8988T (cell line): ENCODE data around the gene FAM72B.
"Not testable (repeated sequence)": the region's sequence is repeated elsewhere in the genome, so short reads cannot be mapped to it uniquely, and the experiment has no call there.

Source experiments
- DNase-seq: peaks from one replicate; pipeline ENCODE4 v3.0.0; 2011

Gene FAM72B

DNA sequence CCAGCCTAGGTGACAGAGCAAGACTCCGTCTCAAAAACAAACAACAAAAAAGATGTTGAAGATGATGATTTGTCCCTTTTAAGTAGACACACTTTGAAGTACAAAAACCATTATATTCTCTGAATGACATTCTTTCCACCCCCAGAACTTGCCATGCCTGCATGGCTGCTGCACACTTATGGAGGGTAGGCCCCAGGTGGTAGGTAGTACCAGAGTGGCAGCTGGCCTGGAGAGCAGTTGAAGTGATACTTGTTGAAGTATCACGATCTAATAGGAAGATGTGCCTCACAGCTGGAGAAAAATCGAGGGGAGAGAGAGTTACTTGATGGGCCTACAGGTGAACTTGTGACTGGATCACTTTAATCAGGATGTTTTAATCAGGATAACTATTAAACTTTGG, 15.6 kb upstream of the FAM72B start:
- DNase-seq = not testable (repeated sequence)

DNA sequence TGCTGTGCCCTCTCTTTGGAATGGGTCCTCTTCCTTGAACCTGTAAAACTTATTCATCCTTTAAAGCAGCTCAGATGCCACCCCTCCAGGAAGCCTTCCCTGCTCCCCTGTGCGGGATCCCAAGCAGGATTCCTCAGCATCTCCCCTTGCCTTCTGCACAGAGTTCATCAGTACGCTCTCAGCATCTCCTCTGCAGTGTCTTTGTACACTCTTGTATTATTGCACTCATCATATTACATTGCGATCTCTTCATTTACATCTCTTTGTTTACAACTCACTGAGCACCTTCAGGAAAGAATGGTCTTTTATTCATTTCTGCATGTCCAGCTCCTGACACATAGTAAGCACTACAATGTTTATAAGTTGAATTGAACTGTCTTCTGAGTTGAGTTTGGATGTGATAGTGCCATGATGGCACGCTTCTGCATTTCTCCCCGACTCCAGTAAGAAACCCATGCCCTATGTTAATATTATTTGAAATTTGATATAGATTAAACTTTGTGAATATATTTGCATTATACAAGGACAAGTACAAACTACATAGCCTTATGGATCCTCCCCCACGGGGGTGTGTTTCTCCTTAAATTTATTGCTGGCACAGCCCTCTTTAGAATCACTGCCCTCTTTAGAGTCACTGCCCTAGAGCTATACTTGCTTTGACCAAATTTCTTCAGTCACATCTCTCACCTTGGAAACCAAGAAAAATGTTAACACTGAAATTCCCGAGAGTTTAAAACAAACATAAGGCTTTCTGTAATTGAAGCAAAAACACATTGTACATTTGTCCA, 13.1 kb upstream of the FAM72B start:
- not testable (repeated sequence) for DNase-seq

GRCh38 chr1:121192512-121192911, 8.4 kb upstream of the FAM72B start:
- not testable (repeated sequence) for DNase-seq

DNA sequence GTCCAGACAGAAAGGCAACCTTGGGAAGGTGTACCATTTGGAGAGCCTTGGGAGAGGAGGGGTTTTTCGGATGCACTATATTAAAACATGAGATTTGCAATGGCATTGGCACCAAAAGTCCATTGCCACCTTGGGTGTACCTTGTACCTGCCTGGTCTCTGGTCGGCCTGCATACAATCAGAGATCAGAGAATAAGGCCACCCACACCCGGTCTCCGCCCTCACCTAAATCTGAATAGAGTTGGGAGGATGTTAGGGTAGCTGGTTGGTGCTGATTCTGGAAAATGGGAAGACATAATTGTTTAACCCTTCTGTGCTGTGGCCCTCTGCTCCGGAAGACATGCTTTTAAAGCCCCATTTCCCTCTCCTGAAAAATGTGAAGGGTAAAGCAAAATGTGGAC, 3.8 kb upstream of the FAM72B start:
- not testable (repeated sequence) for DNase-seq

DNA sequence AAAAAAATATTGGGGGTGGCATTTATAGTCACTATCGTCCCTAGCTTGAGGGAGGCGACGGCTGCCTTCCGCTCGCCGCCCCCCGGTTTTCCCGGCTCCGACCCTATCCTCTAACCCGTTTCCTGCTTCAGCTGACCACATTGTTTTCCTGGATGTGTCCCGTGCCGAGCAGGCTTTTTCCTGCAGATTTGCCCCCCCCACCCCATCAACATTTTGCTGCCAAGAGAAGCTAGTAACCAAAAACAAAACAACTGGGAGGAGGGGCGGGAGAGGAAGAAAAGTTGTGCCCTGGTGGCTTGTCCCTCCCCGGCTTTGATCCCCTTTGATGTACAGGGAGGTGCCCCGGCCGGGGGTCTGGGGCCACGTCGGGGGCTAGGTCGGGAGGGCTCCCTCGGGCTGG, 2.1 kb upstream of the FAM72B start:
- DNase-seq = not testable (repeated sequence)

- not testable (repeated sequence) for DNase-seq
These were observed 1.1 kb upstream of the FAM72B start for GRCh38 chr1:121185140-121185708.

DNA sequence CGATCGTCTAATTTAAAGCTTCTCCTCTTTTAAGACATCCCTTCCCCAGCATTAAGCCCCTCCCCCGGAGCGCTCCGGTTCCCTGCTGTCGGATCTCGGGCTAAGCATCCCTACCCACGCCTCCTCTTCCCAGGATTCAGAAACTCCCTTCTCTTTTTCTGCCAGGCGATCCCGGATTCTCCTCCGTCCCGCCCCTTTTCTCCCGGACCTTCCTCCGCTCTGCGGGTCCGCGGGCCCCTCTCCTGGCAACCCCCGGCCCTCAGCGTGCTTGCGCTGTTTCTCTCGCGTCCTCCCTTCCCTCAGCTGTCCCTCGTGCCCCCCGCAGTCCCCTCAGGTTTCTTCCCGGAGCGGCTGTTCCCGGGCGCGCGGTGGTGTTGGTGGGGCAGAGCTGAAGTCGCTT, 273 bp downstream of the FAM72B start:
- DNase-seq = not testable (repeated sequence)

GRCh38 chr1:121178197-121178596, 5.9 kb downstream of the FAM72B start:
- not testable (repeated sequence) for DNase-seq

- DNase-seq = not testable (repeated sequence)
These were observed 7.5 kb downstream of the FAM72B start for GRCh38 chr1:121176649-121177048.

DNA sequence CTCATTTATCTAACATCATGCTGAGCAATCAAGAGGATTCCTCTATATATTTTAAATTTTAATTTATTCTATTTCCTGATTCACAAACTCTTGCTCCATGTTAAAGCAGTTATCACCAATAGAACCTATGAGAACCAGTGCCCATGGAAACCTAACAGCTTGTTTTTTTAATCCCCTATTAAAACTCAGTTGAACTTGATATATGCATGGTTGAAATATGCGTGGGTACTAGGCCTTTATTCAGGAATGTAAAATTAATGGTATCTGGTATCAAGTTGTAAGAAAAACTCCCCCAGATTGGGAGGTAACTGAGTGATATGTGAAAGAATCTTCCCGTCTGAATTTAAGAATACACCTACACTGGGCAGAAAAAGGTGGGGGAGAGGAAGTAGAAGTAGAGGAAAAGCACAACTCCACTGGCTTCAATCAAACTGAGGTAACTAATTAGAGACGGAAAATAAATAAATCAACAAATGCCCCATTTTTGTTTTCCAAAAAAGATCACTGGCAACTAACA, 15.9 kb downstream of the FAM72B start:
- not testable (repeated sequence) for DNase-seq

GRCh38 chr1:121167225-121167738, 16.9 kb downstream of the FAM72B start:
- DNase-seq = not testable (repeated sequence)

DNA sequence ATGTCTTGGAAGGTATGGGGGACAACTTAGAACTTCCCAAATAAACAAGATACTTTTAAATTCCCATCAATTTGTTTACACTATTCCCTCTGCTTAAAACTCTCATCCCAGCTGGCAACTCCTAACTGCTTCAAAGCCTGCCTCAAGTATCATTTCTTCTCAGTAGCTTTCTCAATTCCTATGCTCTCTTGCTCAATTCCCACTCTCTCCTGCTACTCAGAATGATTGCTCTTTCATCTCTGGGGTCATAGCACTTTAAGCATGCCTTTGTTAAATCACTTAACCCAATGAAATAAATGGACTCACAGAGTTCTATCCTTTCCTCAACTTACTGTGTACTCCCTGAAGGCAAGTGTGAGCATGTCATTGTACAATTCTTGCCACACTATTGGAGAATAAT, 18.8 kb downstream of the FAM72B start:
- DNase-seq = not testable (repeated sequence)

DNA sequence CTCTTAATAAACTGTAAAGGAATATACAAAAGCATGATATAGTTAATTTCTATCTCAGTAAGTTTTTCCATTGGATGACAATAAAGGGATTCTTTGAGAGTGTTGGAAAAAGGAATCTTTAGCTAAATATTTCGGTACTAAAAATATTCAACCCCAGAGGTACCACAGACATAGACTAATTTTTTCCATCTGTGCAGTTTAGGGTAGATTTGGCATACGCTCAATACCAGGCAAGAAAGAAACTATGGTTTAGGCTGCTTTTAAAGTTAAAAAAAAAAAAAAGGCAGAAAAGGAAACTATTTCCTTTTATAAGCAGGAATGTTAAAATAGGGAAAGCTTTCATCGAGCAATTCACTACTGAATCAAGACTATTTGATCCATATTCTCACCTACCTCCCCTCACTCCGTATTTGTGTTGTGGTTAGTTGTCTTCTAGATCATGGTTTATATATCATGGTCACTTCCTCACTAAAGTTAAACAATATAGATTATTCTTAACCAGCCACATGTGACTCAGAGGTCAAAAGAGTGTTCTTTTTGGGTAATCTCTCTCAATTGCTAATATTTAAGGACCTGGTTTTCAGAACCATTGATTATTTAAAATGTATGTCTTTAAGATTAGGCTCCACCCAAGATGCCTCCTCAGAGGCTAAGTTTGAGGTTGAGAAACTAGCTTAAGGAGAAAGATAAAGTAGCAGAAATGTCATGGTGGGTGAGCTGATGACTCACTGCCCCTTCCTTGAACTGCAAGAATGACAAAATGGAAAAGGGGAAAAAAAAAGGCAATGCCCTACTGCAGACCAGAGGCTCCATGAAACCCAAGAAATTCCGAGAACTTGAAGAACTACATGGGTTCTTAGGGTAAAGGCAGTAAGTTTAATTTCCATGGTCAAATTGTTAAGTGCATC, 20.0 kb downstream of the FAM72B start:
- not testable (repeated sequence) for DNase-seq

- DNase-seq = not testable (repeated sequence)
These were observed 22.8 kb downstream of the FAM72B start for GRCh38 chr1:121161199-121161901.

DNA sequence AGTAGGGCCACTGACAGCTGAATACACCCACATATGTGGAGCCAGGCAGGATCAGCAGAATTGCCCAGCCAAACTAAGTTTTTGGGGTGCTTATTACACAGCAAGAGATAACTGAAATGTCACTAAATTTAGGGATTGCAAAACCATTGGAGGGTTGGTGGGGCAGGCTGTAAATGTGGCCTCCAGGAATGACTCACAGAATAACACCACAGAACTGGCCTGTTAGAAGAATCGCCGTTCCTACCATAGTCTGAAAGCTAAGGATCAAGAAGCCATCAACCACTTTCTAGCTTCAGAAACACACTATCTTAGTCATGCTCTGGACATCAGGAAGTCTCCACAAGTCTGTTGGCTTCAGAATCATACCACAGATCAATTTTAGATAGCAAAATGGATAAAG, 24.0 kb downstream of the FAM72B start:
- not testable (repeated sequence) for DNase-seq

- not testable (repeated sequence) for DNase-seq
These were observed 26.5 kb downstream of the FAM72B start for GRCh38 chr1:121157609-121158008.

DNA sequence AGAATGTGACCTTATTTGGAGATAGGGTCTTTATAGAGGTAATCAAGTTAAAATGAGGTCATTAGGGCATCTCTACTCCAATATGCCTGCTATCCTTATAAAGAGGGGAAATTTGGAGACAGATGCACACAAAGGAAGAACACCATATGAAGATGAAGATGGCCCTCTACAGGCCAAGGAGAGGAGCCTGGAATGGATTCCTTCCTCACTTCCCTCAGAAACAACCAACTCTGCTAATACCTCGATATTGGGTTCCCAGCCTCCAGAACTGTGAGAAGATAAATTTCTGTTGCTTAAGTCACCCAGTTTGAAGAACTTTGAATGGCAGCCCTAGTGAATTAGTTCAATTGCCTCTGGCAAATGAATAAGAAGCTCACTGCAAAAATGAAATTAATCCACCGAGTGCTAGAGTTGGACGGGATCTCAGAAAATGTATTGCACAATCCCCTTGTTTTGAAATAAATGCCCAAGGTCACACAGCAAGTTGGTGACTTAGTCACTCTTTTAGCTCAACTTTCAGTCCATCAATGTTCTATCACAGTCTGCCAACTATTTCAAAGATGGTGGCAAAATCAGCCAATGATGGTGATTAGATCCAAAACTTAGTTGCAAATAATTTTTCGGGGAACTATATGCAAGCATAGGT, 27.1 kb downstream of the FAM72B start:
- DNase-seq = not testable (repeated sequence)

DNA sequence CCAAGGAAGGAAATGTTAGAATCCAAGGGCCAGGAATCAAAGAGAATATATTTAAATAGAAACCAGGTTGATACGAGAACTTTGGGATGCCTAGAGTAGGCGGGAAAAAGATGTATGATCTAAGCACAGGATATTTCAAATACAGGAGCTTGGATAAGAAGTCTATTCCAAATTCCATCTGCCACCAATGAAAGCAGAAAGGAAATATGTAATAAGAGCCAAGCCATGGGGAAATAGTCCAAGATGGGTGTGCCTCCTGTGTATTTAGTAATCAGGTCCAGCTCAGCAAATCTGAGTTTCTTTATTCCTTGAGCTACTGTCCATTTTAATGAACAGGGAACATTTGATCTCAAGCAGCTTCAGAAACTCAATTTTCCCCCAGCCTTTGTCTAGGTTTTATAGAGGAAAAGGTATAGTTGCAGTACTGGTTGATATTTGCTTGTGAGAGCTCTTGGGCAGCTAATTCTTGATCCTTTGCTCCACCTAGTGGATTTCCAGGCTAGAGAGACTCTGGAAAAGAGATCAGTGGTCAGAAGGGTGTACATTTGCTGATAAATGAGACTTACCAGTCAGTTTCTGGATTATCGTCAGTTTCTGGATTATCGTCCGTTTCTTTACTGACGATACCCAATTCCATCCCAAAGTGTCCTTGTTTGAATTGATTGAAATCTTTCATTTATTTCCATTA, 28.3 kb downstream of the FAM72B start:
- not testable (repeated sequence) for DNase-seq

- DNase-seq = not testable (repeated sequence)
These were observed 29.3 kb downstream of the FAM72B start for GRCh38 chr1:121154811-121155210.

DNA sequence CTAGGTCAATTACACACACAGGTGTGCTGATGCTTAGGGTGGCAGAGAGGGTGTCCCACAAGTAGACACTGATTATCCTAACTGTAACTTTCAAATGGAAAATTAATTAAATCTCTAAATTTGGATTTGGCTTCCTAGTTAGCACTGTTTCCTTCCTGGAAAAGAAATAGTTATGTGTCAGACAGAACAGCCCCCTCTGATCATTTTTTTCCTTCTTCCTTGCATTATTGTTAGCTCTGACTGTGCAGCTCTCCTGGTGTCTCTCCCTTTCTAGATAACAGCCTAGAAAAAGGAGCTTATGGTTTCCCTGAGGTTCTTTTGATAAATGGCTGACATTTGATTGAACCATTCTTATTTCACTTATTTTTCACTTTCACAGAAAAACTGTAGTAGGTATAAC, 31.4 kb downstream of the FAM72B start:
- not testable (repeated sequence) for DNase-seq

DNA sequence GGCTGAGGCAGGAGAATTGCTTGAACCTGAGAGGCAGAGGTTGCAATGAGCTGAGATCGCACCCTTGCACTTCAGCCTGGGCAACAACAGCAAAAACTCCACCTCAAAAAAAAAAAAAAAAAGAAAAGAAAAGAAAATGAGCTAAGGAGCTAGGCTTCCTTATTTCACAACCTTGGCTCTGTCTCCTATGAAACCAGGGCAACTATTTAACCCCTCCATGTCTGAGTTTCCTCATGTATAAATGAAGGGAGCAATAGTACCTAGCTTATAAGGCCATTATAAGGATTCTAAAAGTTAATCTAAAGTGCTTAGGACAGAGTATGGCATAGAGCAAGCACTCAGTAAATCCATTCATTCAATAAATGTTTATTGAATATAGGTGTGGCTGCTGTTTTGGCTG, 32.8 kb downstream of the FAM72B start:
- not testable (repeated sequence) for DNase-seq
